KMS-11 (cell line): ENCODE results near the gene PLAC9.

Experiments
- H2AFZ ChIP-seq: fragments of 200-600 bp; sonication (generic); 2 replicates; pipeline ENCODE4 v1.6.1; 2016; ENCODE audit warnings: antibody characterized with exemption, mixed run types, low read depth
- H3K27ac ChIP-seq: fragments of 200-600 bp; sonication (generic); 2 replicates; pipeline ENCODE4 v1.6.1; 2016; ENCODE audit warnings: mild to moderate bottlenecking, mixed run types
- H3K27me3 ChIP-seq: fragments of 200-600 bp; sonication (generic); 2 replicates; pipeline ENCODE4 v1.6.1; 2017; ENCODE audit warnings: mild to moderate bottlenecking, low read depth, mixed run types, moderate library complexity; ENCODE audit not compliant: insufficient read depth
- H3K36me3 ChIP-seq: fragments of 200-600 bp; sonication (generic); 2 replicates; pipeline ENCODE4 v1.6.1; 2017; ENCODE audit warnings: mild to moderate bottlenecking, mixed run types; ENCODE audit not compliant: insufficient read depth
- H3K4me1 ChIP-seq: fragments of 200-600 bp; sonication (generic); 2 replicates; pipeline ENCODE4 v1.6.1; 2016; ENCODE audit warnings: mild to moderate bottlenecking, low read depth, mixed run types; ENCODE audit not compliant: poor library complexity, severe bottlenecking
- H3K4me2 ChIP-seq: fragments of 200-600 bp; sonication (generic); 2 replicates; pipeline ENCODE4 v1.7.0; 2016; ENCODE audit warnings: mild to moderate bottlenecking, mixed run types
- H3K4me3 ChIP-seq: fragments of 200-600 bp; sonication (generic); IDR thresholded peaks from 2 replicates; pipeline ENCODE4 v1.6.1; 2017; ENCODE audit warnings: low read depth, low read length, mixed read lengths; ENCODE audit not compliant: insufficient read depth
- H3K79me2 ChIP-seq: fragments of 200-600 bp; sonication (generic); 2 replicates; pipeline ENCODE4 v1.6.1; 2016; ENCODE audit warnings: low read depth, mixed run types; ENCODE audit not compliant: insufficient read depth
- H3K9ac ChIP-seq: fragments of 200-600 bp; sonication (generic); 2 replicates; pipeline ENCODE4 v1.6.1; 2016; ENCODE audit warnings: mild to moderate bottlenecking, mixed run types
- H4K20me1 ChIP-seq: fragments of 200-600 bp; sonication (generic); 2 replicates; pipeline ENCODE4 v1.6.1; 2016; ENCODE audit warnings: mild to moderate bottlenecking, mixed run types; ENCODE audit not compliant: insufficient read depth
- TF ChIP-seq, protein P1 (sequence below): fragments of 200-600 bp; sonication (generic); conservative IDR thresholded peaks from 2 replicates; pipeline ENCODE4 v1.6.1; 2017; ENCODE audit warnings: low read depth, mild to moderate bottlenecking, antibody characterized with exemption, low read length, moderate library complexity, mixed read lengths

PLAC9 gene

DNA sequence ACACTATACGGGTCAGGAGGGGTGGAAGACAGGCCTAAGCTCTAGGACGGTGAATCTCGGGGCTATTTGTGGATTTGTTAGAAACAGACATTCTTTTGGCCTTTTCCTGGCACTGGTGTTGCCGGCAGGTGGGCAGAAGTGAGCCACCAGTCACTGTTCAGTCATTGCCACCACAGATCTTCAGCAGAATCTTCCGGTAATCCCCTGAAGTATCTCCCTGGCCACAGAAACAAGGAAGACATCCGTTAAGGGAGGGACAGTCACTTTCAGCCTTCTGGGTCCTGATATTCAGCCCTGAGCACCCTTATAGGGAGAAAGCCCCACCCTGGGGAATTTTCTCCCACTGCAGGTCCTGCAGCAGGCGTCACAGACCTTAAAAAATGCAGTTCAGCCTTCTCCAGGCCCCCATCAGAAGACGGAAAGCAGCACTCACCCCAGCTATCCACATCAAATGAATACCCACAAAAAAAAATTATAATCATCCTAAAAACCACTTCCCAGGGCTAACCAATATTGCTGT lies 23.2 kb downstream of the PLAC9 start:
- no peaks in the 10 kb centered on the region for H4K20me1 ChIP-seq
- no peak overlapping the region for H3K4me2 ChIP-seq
- no peaks in the 10 kb centered on the region for H3K4me1 ChIP-seq
- H2AFZ ChIP-seq: no peak overlapping the region
- H3K4me3 ChIP-seq: no peak overlapping the region
- no peaks in the 10 kb centered on the region for H3K27me3 ChIP-seq
- TF ChIP-seq, protein P1, sequence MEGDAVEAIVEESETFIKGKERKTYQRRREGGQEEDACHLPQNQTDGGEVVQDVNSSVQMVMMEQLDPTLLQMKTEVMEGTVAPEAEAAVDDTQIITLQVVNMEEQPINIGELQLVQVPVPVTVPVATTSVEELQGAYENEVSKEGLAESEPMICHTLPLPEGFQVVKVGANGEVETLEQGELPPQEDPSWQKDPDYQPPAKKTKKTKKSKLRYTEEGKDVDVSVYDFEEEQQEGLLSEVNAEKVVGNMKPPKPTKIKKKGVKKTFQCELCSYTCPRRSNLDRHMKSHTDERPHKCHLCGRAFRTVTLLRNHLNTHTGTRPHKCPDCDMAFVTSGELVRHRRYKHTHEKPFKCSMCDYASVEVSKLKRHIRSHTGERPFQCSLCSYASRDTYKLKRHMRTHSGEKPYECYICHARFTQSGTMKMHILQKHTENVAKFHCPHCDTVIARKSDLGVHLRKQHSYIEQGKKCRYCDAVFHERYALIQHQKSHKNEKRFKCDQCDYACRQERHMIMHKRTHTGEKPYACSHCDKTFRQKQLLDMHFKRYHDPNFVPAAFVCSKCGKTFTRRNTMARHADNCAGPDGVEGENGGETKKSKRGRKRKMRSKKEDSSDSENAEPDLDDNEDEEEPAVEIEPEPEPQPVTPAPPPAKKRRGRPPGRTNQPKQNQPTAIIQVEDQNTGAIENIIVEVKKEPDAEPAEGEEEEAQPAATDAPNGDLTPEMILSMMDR: no peak
- no peaks in the 10 kb centered on the region for H3K79me2 ChIP-seq
- H3K36me3 ChIP-seq: no peaks in the 10 kb centered on the region
- H3K27ac ChIP-seq: no peak overlapping the region
- no peak overlapping the region for H3K9ac ChIP-seq

DNA sequence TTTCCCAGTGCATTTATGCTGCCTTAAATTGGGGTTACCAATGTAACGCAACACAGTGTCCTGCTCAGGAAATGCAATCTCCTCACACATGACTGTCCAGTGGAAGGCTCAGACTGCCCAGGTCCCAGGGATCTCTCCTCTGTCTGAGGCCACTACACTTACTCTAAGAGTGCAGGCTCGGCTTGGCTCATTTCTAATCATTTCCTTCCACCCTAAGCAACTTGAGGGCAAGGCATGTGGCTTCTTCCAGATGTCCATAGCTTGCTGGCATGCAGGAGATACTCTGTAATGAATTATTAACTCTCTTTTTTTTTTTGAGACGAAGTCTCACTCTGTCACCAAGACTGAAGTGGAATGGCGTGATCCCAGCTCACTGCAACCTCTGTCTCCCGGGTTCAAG lies 23.7 kb downstream of the PLAC9 start:
- Histone ChIP-seq H3K27ac (no peak overlapping the region), H3K36me3 (no peaks in the 10 kb centered on the region)

DNA sequence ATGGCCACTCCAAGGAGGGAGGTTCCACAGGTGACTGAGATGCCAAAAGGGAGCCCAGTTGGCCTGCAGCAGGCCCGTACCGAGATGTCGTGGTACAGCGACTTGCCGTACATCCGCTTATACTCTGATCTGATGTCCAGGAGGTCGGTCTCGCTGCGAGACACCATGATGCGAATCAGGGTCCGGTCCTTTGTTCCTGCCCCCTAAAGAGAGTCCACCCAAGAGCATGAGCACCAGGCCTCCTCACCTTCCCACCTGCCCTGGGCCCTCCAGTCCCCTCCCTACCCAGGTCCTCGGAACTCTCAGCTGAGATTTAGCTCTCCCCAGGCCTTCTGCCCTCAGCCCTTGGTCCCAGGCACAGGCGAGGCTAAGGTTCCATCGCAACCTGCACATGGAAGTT lies 25.0 kb downstream of the PLAC9 start:
- Histone ChIP-seq H3K4me2 (no peak overlapping the region), H2AFZ (no peak overlapping the region), H4K20me1 (no peaks in the 10 kb centered on the region), H3K4me1 (no peaks in the 10 kb centered on the region), H3K9ac (no peak overlapping the region), H3K4me3 (no peak overlapping the region), H3K27me3 (no peaks in the 10 kb centered on the region), H3K27ac (no peak overlapping the region), H3K36me3 (no peaks in the 10 kb centered on the region), H3K79me2 (no peaks in the 10 kb centered on the region)
- TF ChIP-seq, protein P1: no peak

More for the DNA sequence above, 23.7 kb downstream of the PLAC9 start:
- Histone ChIP-seq H3K4me1 (no peaks in the 10 kb centered on the region), H4K20me1 (no peaks in the 10 kb centered on the region), H3K27me3 (no peaks in the 10 kb centered on the region), H3K4me2 (no peak overlapping the region), H3K79me2 (no peaks in the 10 kb centered on the region), H3K9ac (no peak overlapping the region), H2AFZ (no peak overlapping the region), H3K4me3 (no peak overlapping the region)
- TF ChIP-seq, protein P1: no peak

DNA sequence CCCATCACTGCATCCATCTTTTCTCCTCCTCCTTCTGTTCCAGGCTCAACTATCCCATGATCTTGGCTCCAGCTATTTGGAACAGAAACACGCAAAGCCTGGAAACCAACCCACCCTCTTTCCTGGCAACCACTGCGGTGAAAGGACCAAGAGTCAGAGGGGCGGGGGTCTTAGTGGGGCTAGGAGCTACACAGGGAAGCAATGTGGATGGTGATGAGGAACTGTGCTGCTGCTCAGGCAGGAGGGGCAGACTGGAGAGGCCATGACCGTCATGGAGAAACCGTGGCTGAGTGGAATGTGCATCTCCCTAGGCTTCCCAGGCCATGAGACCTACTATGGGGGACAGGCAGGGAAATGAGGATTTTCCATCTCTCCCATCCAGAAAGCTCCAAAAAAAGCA lies 25.6 kb downstream of the PLAC9 start:
- Histone ChIP-seq H2AFZ (no peak overlapping the region), H3K9ac (no peak overlapping the region), H4K20me1 (no peaks in the 10 kb centered on the region), H3K27me3 (no peaks in the 10 kb centered on the region), H3K27ac (no peak overlapping the region), H3K4me3 (no peak overlapping the region), H3K4me1 (no peaks in the 10 kb centered on the region), H3K36me3 (no peaks in the 10 kb centered on the region), H3K4me2 (no peak overlapping the region), H3K79me2 (no peaks in the 10 kb centered on the region)
- TF ChIP-seq, protein P1: no peak
